Measurements from ENCODE around the gene GDF15.

GRCh38 chr19:18414504-18415177 lies 28.7 kb downstream of the GDF15 start:
- TF ChIP-seq CTCF (conservative IDR thresholded peaks at IDR 0.05; ENCODE audit: low read length), result no peak
- no peak for TF ChIP-seq EZH2phosphoT487 (IDR thresholded peaks at IDR 0.05; ENCODE audit: borderline replicate concordance)

All from Loucy (cell line).